Activated T-cell treated with anti-CD3 and anti-CD28 coated beads for 4 hours (primary cell): Measurements from ENCODE around the gene MYO19.
"Not testable (repeated sequence)": the region's sequence is repeated elsewhere in the genome, so short reads cannot be mapped to it uniquely, and the experiment has no call there.

Experiments used
- DNase-seq: peaks from one replicate; pipeline ENCODE4 v3.0.0-alpha.2; 2020

The MYO19 gene

GRCh38 chr17:36461330-36462110 lies 73.1 kb downstream of the MYO19 start:
- DNase-seq: no peak

DNA sequence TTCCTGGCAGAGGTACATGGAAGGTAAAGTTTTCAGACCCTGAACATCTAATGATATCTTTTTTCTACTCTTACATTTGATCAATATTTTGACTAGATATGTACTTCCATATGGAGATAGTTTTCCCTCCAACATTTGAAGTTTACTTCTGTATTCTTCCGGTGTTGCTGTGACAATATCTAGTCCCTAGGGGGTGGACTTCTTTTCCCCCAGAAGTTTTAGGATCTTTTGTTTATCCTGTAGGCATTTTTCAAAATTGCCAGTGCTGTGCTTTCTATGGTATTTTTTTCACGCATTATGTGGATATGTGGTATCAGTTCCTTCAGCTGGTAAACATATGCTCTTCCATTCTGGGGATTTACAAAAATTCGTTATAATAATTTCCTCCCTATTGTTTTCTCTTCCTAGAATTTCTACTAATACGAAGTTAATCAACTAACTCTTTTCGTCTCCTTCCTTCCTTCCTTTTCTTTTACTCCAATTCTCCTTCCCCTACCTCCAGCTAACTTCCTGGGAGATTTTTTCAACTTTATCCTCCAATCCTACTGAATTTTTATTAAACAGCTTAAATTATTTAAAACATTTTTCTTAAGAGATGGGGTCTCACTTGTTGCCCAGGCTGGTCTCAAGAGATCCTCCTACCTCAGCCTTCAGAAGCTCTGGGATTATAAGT lies 74.3 kb downstream of the MYO19 start:
- DNase-seq: no peak

DNA sequence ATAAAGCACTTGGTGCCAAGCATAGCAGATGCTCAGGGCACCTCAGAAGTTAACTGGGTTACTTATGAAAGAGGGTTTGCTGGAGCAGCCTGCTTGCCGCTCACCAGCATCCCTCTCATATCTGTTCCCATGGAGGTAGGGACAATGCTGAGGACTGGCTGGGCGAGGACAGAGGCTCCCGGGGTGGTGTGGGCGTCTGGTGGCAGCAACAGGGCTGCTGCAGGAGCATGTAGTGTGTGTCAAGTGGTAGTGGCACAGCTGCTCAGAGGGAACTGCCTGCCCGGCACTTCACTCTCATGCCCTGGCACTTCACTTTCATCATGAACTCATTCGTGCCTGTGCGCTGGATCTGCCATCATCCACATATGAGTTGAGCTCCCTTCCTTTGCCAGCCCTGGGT lies 75.1 kb downstream of the MYO19 start:
- DNase-seq: no peak

DNA sequence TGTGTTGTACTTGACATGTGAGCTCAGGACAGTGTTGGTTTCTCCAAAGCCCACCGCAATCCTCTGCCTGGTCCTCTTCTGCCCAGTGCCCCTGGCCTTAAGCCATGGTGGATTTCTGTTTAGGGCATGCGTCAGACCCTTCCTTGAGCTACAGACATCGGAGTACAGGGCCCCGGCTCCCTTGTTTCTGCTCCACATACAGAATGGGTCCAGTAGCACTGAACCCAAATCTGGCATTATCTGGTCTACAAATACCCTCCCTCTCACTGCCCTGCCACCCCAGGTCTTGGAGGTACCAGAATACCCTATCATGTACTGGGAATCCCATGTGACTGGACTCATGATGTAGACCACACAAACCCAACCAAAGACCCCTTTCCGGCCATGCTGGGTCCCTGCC lies 75.6 kb downstream of the MYO19 start:
- no peak for DNase-seq

GRCh38 chr17:36457701-36458100 lies 77.0 kb downstream of the MYO19 start:
- DNase-seq: not testable (repeated sequence)

- not testable (repeated sequence) for DNase-seq
Observed at GRCh38 chr17:36452888-36453287, 81.8 kb downstream of the MYO19 start.

DNA sequence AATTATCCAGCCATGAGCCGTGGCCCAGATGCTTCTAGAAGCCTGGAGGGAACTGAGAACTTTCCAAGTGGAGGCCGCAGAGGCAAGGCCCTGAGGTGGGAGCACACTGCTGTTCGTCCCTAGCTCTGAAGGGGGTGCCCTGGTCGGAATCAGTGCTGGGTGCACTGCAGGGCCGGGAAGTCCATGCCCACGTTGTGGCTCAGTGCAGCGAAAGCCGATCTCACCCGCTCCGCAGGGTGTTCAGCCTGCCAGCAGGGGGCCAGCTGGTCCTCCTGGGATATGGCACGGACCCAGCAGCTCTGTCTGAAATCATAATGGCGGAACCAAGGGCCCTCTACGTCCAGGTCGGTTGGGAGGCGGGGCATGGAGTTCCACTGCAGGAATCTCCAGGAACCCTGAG lies 84.7 kb downstream of the MYO19 start:
- DNase-seq: not testable (repeated sequence)
